GM12872 (cell line): ENCODE data around the gene TM9SF4.

Source experiments
- TF ChIP-seq, protein P1 (sequence below): IDR thresholded peaks from 3 replicates; pipeline ENCODE4 v1.5.1; 2011; ENCODE audit warnings: low read depth, mild to moderate bottlenecking, low read length, moderate library complexity; ENCODE audit not compliant: insufficient read depth

Gene TM9SF4

GRCh38 chr20:32109392-32110172 is at the start of gene TM9SF4:
Gene TM9SF4, plus strand, starts transcription at chr20:32109714. Its CDS starts 27 bp downstream, at chr20:32109741.
- TF ChIP-seq, protein P1, sequence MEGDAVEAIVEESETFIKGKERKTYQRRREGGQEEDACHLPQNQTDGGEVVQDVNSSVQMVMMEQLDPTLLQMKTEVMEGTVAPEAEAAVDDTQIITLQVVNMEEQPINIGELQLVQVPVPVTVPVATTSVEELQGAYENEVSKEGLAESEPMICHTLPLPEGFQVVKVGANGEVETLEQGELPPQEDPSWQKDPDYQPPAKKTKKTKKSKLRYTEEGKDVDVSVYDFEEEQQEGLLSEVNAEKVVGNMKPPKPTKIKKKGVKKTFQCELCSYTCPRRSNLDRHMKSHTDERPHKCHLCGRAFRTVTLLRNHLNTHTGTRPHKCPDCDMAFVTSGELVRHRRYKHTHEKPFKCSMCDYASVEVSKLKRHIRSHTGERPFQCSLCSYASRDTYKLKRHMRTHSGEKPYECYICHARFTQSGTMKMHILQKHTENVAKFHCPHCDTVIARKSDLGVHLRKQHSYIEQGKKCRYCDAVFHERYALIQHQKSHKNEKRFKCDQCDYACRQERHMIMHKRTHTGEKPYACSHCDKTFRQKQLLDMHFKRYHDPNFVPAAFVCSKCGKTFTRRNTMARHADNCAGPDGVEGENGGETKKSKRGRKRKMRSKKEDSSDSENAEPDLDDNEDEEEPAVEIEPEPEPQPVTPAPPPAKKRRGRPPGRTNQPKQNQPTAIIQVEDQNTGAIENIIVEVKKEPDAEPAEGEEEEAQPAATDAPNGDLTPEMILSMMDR, result no peak

- TF ChIP-seq, protein P1, result no peak
Observed at GRCh38 chr20:32062776-32063170, 46.7 kb upstream of the TM9SF4 start.

DNA sequence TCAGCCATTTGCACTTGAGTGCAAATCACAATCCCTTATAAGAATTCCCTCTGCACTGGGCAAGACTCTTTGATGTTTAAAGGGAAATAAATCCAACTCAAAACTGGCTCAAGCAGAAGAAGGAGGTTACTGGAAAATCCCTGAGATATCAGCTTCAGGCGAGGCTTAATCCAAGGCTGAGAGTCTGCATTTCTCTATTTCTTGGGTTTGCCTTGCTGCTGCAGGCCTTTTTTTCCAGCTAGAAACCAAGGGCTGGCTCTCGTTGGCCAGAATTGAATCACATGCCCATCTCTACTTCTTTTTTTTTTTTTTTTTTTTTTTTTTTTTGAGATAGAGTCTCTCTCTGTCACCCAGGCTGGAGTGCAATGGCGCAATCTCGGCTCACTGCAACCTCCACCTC is 45.8 kb upstream of the TM9SF4 start:
- TF ChIP-seq, protein P1, result no peak

DNA sequence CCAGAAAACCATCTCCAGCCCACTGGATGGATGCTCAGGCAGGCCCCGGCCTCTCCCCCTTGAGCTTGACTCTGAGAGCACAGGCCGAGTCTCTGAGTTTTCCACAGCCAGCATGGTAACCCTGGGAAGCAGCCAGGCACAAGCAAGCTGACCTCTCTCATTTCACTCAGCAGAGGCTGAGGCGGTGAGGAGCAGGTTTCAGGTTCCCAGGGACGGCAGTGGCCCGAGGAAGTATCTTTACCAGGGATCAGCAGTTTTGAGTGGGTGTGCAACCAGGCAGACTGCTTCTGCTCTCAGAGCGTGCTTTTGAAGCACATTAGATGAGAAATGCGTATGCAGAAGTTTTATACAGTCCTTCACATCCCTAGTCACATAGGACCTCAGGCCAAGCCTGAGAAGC is 44.8 kb upstream of the TM9SF4 start:
- TF ChIP-seq, protein P1, result no peak

GRCh38 chr20:32067234-32067821 is 42.2 kb upstream of the TM9SF4 start:
- TF ChIP-seq, protein P1, result no peak

GRCh38 chr20:32068174-32068573 is 41.3 kb upstream of the TM9SF4 start:
- TF ChIP-seq, protein P1, result no peak

DNA sequence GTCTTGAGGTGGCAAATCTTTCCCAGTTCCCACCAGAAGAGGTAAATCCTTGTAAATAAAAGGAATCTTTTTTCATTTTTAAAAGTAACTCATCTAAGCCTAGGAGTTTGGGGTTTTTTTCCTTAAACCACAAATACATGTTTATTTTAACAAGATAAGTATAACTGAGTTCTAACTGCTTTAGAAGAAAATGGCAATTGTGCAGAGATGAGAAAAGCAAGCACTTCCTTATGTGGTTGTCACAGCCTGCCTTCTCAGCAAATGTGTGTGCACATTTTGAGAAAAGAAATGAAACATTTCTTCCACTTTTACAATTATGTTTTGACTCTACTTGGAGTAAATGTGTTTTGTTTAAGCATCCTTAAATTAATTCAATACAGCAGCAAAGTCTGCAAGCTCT is 39.8 kb upstream of the TM9SF4 start:
- TF ChIP-seq, protein P1, result no peak
